ENCODE data around the gene C1orf53.

DNA sequence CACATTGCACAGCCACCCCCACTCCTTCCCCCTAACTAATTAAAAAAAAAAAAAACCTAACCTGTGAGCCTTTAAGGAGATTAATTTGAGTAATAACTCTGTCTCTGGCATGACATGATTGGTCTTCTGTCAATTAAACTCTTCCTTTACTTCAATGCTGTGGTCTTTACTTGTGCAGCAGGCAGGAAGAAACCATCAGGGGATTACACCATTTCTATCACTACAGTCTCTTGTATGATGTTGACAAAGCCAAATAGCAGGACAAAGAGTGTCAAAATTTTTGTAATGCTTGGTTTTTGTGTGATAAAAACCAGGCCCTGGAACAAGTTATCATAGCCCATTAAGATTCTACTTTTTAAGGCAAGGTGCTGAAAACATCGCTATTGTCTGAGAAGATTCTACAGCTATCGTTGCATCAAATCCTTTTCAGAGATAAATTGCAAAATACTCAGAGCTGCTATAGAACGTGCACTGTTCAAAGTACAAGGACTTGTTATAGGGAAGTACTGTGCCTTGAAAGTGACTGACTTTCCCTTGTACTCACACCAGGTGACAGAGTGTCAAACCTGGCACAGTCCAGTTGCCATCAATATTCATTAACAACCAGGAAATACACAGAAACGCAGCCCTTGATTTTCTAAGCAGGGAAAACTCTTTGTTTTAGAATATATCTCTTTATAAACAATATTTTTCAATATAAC is 52.4 kb downstream of the C1orf53 start:
- TF ChIP-seq POLR2AphosphoS5 (IDR thresholded peaks at IDR 0.05), result no peak
- TF ChIP-seq, protein P1, sequence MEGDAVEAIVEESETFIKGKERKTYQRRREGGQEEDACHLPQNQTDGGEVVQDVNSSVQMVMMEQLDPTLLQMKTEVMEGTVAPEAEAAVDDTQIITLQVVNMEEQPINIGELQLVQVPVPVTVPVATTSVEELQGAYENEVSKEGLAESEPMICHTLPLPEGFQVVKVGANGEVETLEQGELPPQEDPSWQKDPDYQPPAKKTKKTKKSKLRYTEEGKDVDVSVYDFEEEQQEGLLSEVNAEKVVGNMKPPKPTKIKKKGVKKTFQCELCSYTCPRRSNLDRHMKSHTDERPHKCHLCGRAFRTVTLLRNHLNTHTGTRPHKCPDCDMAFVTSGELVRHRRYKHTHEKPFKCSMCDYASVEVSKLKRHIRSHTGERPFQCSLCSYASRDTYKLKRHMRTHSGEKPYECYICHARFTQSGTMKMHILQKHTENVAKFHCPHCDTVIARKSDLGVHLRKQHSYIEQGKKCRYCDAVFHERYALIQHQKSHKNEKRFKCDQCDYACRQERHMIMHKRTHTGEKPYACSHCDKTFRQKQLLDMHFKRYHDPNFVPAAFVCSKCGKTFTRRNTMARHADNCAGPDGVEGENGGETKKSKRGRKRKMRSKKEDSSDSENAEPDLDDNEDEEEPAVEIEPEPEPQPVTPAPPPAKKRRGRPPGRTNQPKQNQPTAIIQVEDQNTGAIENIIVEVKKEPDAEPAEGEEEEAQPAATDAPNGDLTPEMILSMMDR (IDR thresholded peaks at IDR 0.05), result no peak
